Upper lobe of left lung (tissue), 4 donors: ENCODE measurements around the gene COPG2.

Experiments
- POLR2A ChIP-seq, 4 donors: fragments of 450-650 bp; IDR thresholded peaks; one replicate each; pipeline ENCODE4 v1.5.1; 2016 to 2017; ENCODE audit warnings: antibody characterized with exemption in 4 of 4, mild to moderate bottlenecking in 2 of 4
- POLR2AphosphoS5 ChIP-seq, 2 donors: sonication (generic); formaldehyde crosslinking; IDR thresholded peaks; one replicate each; pipeline ENCODE4 v1.5.1; 2017; ENCODE audit warnings: antibody characterized with exemption in 2 of 2

DNA sequence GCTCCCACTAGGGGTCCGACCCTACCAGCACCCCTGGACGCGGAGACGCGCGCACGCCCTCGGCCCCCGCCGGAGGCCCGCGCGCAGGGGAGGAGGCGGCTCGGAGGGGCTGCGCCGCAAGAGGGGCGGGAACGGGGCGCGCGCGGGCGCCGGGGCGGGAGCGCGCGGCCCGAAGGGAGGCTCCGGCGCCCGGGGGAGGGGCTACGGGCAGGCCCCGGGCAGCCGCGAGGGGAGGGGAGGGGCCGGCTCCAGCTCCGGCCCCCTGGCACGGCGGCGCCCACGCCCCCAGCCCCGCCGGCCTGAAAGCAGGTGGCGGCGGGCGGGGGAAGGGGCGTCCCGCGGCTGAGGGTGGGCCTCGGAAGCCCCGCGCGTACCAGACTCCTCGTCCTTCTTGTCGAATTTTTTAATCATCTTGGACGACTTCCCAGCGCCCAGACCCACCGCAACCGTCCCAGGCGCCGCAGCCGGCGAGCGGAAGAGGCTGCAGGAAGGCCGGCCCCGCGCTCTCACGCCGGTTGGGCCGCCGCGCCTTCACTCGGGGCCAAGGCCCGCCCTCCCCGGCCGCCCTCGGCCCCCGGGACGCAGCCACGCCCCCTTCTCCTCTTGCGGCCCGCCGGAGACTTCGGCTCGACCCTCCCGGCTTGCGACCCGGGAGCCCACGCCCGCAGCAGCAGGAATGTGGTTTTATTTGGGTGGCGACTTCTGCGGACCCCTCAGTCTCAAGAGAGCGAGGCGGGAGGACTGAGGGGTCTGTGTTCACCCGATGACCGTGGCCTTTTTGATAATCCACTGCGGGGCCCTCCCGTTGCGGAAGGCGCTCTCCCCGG lies at the start of gene COPG2:
- TF ChIP-seq POLR2AphosphoS5 (IDR thresholded peaks at IDR 0.05) (peak in 1 of 2 donors; percentile 52), POLR2A (IDR thresholded peaks at IDR 0.05) (peak in 1 of 4 donors; percentile 60)
